K562 (cell line): Measurements from ENCODE around the gene CNTN6. TPM values are rescaled to one million over a fixed set of nuclear protein-coding genes. Genes with fewer than 3 reads are reported as not detected.
A peak's percentile ranks its signal among the peaks of the same experiment; 100 is the strongest.

ENCODE experiments used
- ATAC-seq: fragments of 200-7000 bp; cut with Tn5 transposase; 3 replicates; pipeline ENCODE4 v1.9.1; 2020; ENCODE audit warnings: moderate library complexity
- BruUV-seq: library from RNA; stranded (reverse); fragments of 400-500 nt; replicated peaks from 2 replicates; lab custom pipeline; 2021; lab: Mats Ljungman, UMichigan
- CTCF ChIA-PET: fragments of 300-600 bp; formaldehyde crosslinking; extraction: SDS; loops from one replicate; lab custom pipeline; 2021; ENCODE audit warnings: low intra/inter-chr PET ratio; lab: Yijun Ruan, JAX
- POLR2A ChIA-PET: fragments of 300-600, 350-650 bp; sonication (Branson Sonifier 250); formaldehyde crosslinking; extraction: SDS; loops from one replicate; lab custom pipeline; 2021; ENCODE audit warnings: antibody characterized with exemption, inconsistent platforms; lab: Yijun Ruan, JAX
- DNase-seq, 4 experiments: peaks; one replicate each; pipeline versions ENCODE4 v3.0.0 to v3.0.0-alpha.2; 2011 to 2018; ENCODE audit warnings: low spot score in 3 of 4, mixed read lengths in 3 of 4; ENCODE audit errors: extremely low read depth in 1 of 4
- FAIRE-seq: peaks from 2 replicates; lab custom pipeline; 2011; peaks lifted over from hg19 to GRCh38; lab: Jason Lieb, UNC
- H2AFZ ChIP-seq: 2 replicates; pipeline ENCODE4 v1.6.0; 2011; ENCODE audit warnings: low read depth, low read length, control low read depth, inconsistent platforms
- H3K27ac ChIP-seq: fragments of 200-600 bp; 3 replicates; pipeline ENCODE4 v1.8.0; 2011; ENCODE audit warnings: low read depth, mild to moderate bottlenecking, control low read depth, inconsistent platforms, low read length, moderate library complexity, mixed read lengths; ENCODE audit errors: extremely low read depth
- H3K27me3 ChIP-seq, 2 experiments: fragments of 300-600 bp in 1 of 2; 2 replicates in 1 of 2; 3 replicates in 1 of 2; pipeline versions ENCODE4 v1.6.0 to v1.8.0; 2011; ENCODE audit warnings: inconsistent platforms in 2 of 2, low read length in 2 of 2, mild to moderate bottlenecking in 1 of 2, mixed read lengths in 1 of 2, moderate library complexity in 1 of 2; ENCODE audit not compliant: control insufficient read depth in 2 of 2, insufficient read depth in 2 of 2
- H3K36me3 ChIP-seq: fragments of 300-600 bp; 3 replicates; pipeline ENCODE4 v1.8.0; 2011; ENCODE audit warnings: mild to moderate bottlenecking, low read length, inconsistent platforms; ENCODE audit not compliant: control insufficient read depth, insufficient read depth
- H3K4me1 ChIP-seq, 2 experiments: fragments of 200-600 bp in 1 of 2; replicated peaks in 1 of 2; 2 replicates in 1 of 2; 3 replicates in 1 of 2; pipeline versions ENCODE4 v1.5.1 to v1.8.0; 2011; ENCODE audit warnings: inconsistent platforms in 2 of 2, low read length in 2 of 2, mild to moderate bottlenecking in 1 of 2, mixed read lengths in 1 of 2, moderate library complexity in 1 of 2; ENCODE audit not compliant: control insufficient read depth in 2 of 2, insufficient read depth in 2 of 2
- H3K4me2 ChIP-seq: 2 replicates; pipeline ENCODE4 v1.6.1; 2011; ENCODE audit warnings: low read length, control low read depth, inconsistent platforms, mixed read lengths; ENCODE audit not compliant: insufficient read depth
- H3K4me3 ChIP-seq: fragments of 200-600 bp; sonication (generic), shearing (Covaris generic); 2 replicates; pipeline ENCODE4 v1.5.1; 2016; ENCODE audit warnings: control low read depth, inconsistent platforms
- H3K79me2 ChIP-seq: fragments of 200-600 bp; 3 replicates; pipeline ENCODE4 v1.8.0; 2011; ENCODE audit warnings: low read length, inconsistent platforms; ENCODE audit not compliant: control insufficient read depth, insufficient read depth
- H3K9ac ChIP-seq, 2 experiments: 2 replicates each; pipeline versions ENCODE4 v1.6.0 to v1.6.1; 2011; ENCODE audit warnings: low read depth in 2 of 2, low read length in 2 of 2, control low read depth in 1 of 2, inconsistent platforms in 1 of 2, mild to moderate bottlenecking in 1 of 2, mixed read lengths in 1 of 2; ENCODE audit not compliant: insufficient read depth in 1 of 2
- H3K9me1 ChIP-seq: one replicate; pipeline ENCODE4 v1.6.0; 2011; ENCODE audit warnings: inconsistent platforms, mild to moderate bottlenecking, low read length, moderate library complexity; ENCODE audit not compliant: control insufficient read depth, insufficient read depth
- H3K9me3 ChIP-seq: replicated peaks from 2 replicates; pipeline ENCODE4 v1.5.1; 2011; ENCODE audit warnings: low read depth, low read length, inconsistent platforms; ENCODE audit not compliant: control insufficient read depth, insufficient read depth
- H4K20me1 ChIP-seq: replicated peaks from 2 replicates; pipeline ENCODE4 v1.6.1; 2011; ENCODE audit warnings: low read length, inconsistent platforms, mixed read lengths; ENCODE audit not compliant: control insufficient read depth, insufficient read depth
- CEBPB ChIP-seq: fragments of 450-650 bp; IDR thresholded peaks from 2 replicates; pipeline ENCODE4 v1.6.1; 2016; ENCODE audit warnings: missing genetic modification characterization, missing compliant biosample characterization
- CEBPG ChIP-seq, 3 experiments: fragments of 200-800 bp in 1 of 3; sonication (Bioruptor generic) in 1 of 3; sonication (generic) in 1 of 3; formaldehyde crosslinking in 1 of 3; IDR thresholded peaks in 2 of 3; conservative IDR thresholded peaks in 1 of 3; 2 replicates each; pipeline versions ENCODE4 v1.6.1 to v1.8.0; 2016 to 2022; ENCODE audit warnings: missing compliant biosample characterization in 2 of 3, missing genetic modification characterization in 2 of 3, mild to moderate bottlenecking in 1 of 3, missing genetic modification reagents in 1 of 3
- DPF2 ChIP-seq: fragments of 450-650 bp; IDR thresholded peaks from 2 replicates; pipeline ENCODE4 v1.6.1; 2016
- FOXA1 ChIP-seq: fragments of 450-650 bp; IDR thresholded peaks from 2 replicates; pipeline ENCODE4 v1.6.1; 2016; ENCODE audit warnings: mild to moderate bottlenecking, borderline replicate concordance
- TSC22D4 ChIP-seq: fragments of 450-650 bp; IDR thresholded peaks from 2 replicates; pipeline ENCODE4 v1.6.1; 2016; ENCODE audit warnings: missing genetic modification characterization, missing biosample characterization, control low read depth
- ZNF184 ChIP-seq: sonication (generic); formaldehyde crosslinking; IDR thresholded peaks from 2 replicates; pipeline ENCODE4 v1.5.0; 2020; ENCODE audit warnings: missing genetic modification reagents
- ZNF354B ChIP-seq: fragments of 250-450 bp; sonication (Bioruptor Pico); IDR thresholded peaks from 2 replicates; pipeline ENCODE4 v1.4.0; 2020
- ZNF583 ChIP-seq: fragments of 250-450 bp; sonication (Bioruptor Pico); IDR thresholded peaks from 2 replicates; pipeline ENCODE4 v1.4.0; 2020
- WGBS: fragments of 100-300 bp; shearing (Covaris generic); methylation state at CpG from one replicate; pipeline ENCODE4 v1.1.6; 2016; ENCODE audit warnings: low coverage, mixed read lengths; ENCODE audit not compliant: insufficient coverage; ENCODE audit errors: missing lambda C conversion rate; 5-methylcytosine and 5-hydroxymethylcytosine counted together
- in situ Hi-C: fragments of 300-500 bp; cut with MboI; formaldehyde crosslinking; loops from 4 replicates; pipeline ENCODE4 v1.15.0; 2018; ENCODE audit warnings: inconsistent platforms, mixed read lengths
- intact Hi-C: fragments of 100-400 bp; cut with micrococcal nuclease; formaldehyde crosslinking; loops from 2 replicates; pipeline ENCODE4 v1.14.2; 2022
- polyA plus RNA-seq, 8 experiments: library from polyadenylated mRNA; depleted of rRNA in 4 of 8; stranded (reverse) in 5 of 8; unstranded in 3 of 8; fragments of >200 nt; fragmentation: Nextera tagmentation in 2 of 8; fragmentation: Illumina TruSeq in 1 of 8; extraction: Ambion mirVana in 2 of 8; extraction: Trizol in 1 of 8; gene quantifications; 2 replicates each; pipeline versions ENCODE4 v1.2.1 to v1.2.3, GENCODE V29; 2011 to 2014; ENCODE audit warnings: inconsistent platforms in 1 of 8, missing spikeins in 1 of 8
- total RNA-seq, 7 experiments: library from RNA; depleted of rRNA in 6 of 7; stranded (reverse); fragments of >200 nt in 6 of 7; fragmentation: Illumina TruSeq in 2 of 7; extraction: Trizol in 2 of 7; gene quantifications; 2 replicates each; pipeline versions ENCODE4 v1.2.1 to v1.2.3, GENCODE V29; 2011 to 2021; ENCODE audit warnings: low replicate concordance in 1 of 7
- TF ChIP-seq, protein P1 (sequence below), 2 experiments: fragments of 450-650 bp; IDR thresholded peaks; 2 replicates each; pipeline ENCODE4 v1.6.1; 2018; ENCODE audit warnings: mild to moderate bottlenecking in 2 of 2, low read depth in 1 of 2; ENCODE audit not compliant: partially characterized antibody in 2 of 2

Gene CNTN6
- total and polyA plus RNA-seq, 9 of the 15 experiments (the other 6 are each of a cell fraction or from before 2014, with no cell fraction given), result not detected

DNA sequence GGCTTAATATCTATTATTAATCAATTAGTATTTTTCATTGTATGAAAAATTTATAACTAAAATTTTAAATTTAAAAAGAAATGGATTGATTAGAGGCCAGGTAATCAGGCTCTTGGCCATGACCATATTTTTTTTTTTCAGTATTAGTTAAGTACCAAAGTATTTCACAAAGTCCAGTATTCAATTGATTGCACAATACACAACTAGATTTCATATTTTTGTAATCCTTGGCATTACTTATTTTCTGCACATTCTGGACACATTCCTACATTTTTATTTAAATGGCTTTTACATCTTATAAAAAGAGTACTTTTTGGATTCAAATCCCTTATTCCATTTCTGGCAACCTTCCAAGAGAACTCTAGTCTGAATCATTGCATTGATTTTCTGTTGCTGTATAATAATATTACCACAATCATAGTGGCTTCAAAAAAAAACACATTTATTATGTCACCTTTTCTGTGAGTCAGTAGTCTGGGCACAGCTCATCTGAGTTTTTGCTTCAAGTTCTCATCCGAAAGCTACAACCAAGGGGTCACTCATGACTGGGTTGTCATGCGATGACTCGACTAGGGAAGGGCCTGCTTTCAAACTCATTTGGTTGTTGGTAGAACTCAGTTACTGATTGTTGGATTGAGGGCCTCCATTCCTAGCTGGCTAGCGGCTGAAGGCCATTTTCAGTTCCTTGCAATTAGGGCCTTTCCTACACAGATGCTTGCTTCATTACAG is 90.7 kb downstream of the CNTN6 start:
- H4K20me1 ChIP-seq, result no peaks in the 10 kb centered on the region
- H3K27ac ChIP-seq, result no peak overlapping the region
- no peak for DNase-seq
- no peak overlapping the region for H3K4me2 ChIP-seq
- H3K9me3 ChIP-seq, result no peaks in the 10 kb centered on the region; the same call in 1 of the 2 replicates
- no peaks in the 10 kb centered on the region for H3K9me1 ChIP-seq
- H2AFZ ChIP-seq, result no peak overlapping the region
- 5% methylated on average over 4 of the region's 4 CpGs for WGBS
- in situ Hi-C loops, result no loop called here
- POLR2A ChIA-PET, result no interaction called here
- FAIRE-seq, result no peak
- ATAC-seq, result no peak
- no peaks in the 10 kb centered on the region for H3K4me1 ChIP-seq
- no peaks in the 10 kb centered on the region for H3K36me3 ChIP-seq
- no peaks in the 10 kb centered on the region for H3K79me2 ChIP-seq
- no peaks in the 10 kb centered on the region for H3K27me3 ChIP-seq
- no TSS peak for BruUV-seq
- TF ChIP-seq CEBPG (CRISPR knock-in tag; IDR thresholded peaks at IDR 0.05) (no peak), CEBPG (tag; conservative IDR thresholded peaks at IDR 0.05 in 1 of 2, IDR thresholded peaks at IDR 0.05 in 1 of 2) (peak; percentile 41 to 88; a peak in 3 of 4 replicates), ZNF354B (CRISPR knock-in tag) (no peak), DPF2 (no peak), TSC22D4 (no peak), CEBPB (tag) (peak; percentile 61), FOXA1 (no peak), ZNF184 (CRISPR knock-in tag) (no peak), ZNF583 (CRISPR knock-in tag) (no peak)
- TF ChIP-seq, protein P1, sequence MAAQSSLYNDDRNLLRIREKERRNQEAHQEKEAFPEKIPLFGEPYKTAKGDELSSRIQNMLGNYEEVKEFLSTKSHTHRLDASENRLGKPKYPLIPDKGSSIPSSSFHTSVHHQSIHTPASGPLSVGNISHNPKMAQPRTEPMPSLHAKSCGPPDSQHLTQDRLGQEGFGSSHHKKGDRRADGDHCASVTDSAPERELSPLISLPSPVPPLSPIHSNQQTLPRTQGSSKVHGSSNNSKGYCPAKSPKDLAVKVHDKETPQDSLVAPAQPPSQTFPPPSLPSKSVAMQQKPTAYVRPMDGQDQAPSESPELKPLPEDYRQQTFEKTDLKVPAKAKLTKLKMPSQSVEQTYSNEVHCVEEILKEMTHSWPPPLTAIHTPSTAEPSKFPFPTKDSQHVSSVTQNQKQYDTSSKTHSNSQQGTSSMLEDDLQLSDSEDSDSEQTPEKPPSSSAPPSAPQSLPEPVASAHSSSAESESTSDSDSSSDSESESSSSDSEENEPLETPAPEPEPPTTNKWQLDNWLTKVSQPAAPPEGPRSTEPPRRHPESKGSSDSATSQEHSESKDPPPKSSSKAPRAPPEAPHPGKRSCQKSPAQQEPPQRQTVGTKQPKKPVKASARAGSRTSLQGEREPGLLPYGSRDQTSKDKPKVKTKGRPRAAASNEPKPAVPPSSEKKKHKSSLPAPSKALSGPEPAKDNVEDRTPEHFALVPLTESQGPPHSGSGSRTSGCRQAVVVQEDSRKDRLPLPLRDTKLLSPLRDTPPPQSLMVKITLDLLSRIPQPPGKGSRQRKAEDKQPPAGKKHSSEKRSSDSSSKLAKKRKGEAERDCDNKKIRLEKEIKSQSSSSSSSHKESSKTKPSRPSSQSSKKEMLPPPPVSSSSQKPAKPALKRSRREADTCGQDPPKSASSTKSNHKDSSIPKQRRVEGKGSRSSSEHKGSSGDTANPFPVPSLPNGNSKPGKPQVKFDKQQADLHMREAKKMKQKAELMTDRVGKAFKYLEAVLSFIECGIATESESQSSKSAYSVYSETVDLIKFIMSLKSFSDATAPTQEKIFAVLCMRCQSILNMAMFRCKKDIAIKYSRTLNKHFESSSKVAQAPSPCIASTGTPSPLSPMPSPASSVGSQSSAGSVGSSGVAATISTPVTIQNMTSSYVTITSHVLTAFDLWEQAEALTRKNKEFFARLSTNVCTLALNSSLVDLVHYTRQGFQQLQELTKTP (IDR thresholded peaks at IDR 0.05; ENCODE audit: low read depth in 1 of 2, partially characterized antibody in 2 of 2), result no peak
- no peak overlapping the region for H3K9ac ChIP-seq
- CTCF ChIA-PET, result no interaction called here
- intact Hi-C loops, result no loop called here
- H3K4me3 ChIP-seq, result no peak overlapping the region
